K562 (cell line): ENCODE measurements around the gene NRSN2. TPM values are rescaled to one million over a fixed set of nuclear protein-coding genes. Genes with fewer than 3 reads are reported as not detected.

Source experiments
- BMI1 ChIP-seq: fragments of 150-350 bp; IDR thresholded peaks from 2 replicates; pipeline ENCODE4 v1.6.1; 2014; ENCODE audit warnings: low read length
- CHAMP1 ChIP-seq: fragments of 450-650 bp; IDR thresholded peaks from 2 replicates; pipeline ENCODE4 v1.6.1; 2016; ENCODE audit warnings: mild to moderate bottlenecking
- CREBBP ChIP-seq: IDR thresholded peaks from one replicate; pipeline ENCODE4 v1.6.1; 2012; ENCODE audit warnings: low read depth, mild to moderate bottlenecking, control low read depth, inconsistent platforms, low read length
- DMBX1 ChIP-seq: fragments of 250-450 bp; sonication (Bioruptor Pico); IDR thresholded peaks from 2 replicates; pipeline ENCODE4 v1.8.0; 2022; ENCODE audit warnings: inconsistent platforms, mild to moderate bottlenecking, moderate library complexity, borderline replicate concordance
- HLTF ChIP-seq: fragments of 450-650 bp; IDR thresholded peaks from 2 replicates; pipeline ENCODE4 v1.6.1; 2016
- MCM5 ChIP-seq: fragments of 450-650 bp; IDR thresholded peaks from 2 replicates; pipeline ENCODE4 v1.6.1; 2016; ENCODE audit warnings: low read depth
- PML ChIP-seq: IDR thresholded peaks from 2 replicates; pipeline ENCODE4 v1.6.1; 2012; ENCODE audit warnings: low read length, inconsistent platforms
- RHOXF2B ChIP-seq: fragments of 250-450 bp; sonication (Bioruptor Pico); conservative IDR thresholded peaks from 2 replicates; pipeline ENCODE4 v1.5.1; 2021
- SMC3 ChIP-seq: conservative IDR thresholded peaks from 2 replicates; pipeline ENCODE4 v1.6.1; 2011; ENCODE audit warnings: low read depth, low read length, improper control_type of control experiment; ENCODE audit not compliant: insufficient read depth
- ZHX1 ChIP-seq: fragments of 150-350 bp; conservative IDR thresholded peaks from 2 replicates; pipeline ENCODE4 v1.6.1; 2014; ENCODE audit warnings: low read length
- ZKSCAN3 ChIP-seq: fragments of 250-450 bp; sonication (Bioruptor Pico); IDR thresholded peaks from 2 replicates; pipeline ENCODE4 v1.4.0; 2020
- polyA plus RNA-seq, 8 experiments: library from polyadenylated mRNA; depleted of rRNA in 4 of 8; stranded (reverse) in 5 of 8; unstranded in 3 of 8; fragments of >200 nt; fragmentation: Nextera tagmentation in 2 of 8; fragmentation: Illumina TruSeq in 1 of 8; extraction: Ambion mirVana in 2 of 8; extraction: Trizol in 1 of 8; gene quantifications; 2 replicates each; pipeline versions ENCODE4 v1.2.1 to v1.2.3, GENCODE V29; 2011 to 2014; ENCODE audit warnings: inconsistent platforms in 1 of 8, missing spikeins in 1 of 8
- total RNA-seq, 7 experiments: library from RNA; depleted of rRNA in 6 of 7; stranded (reverse); fragments of >200 nt in 6 of 7; fragmentation: Illumina TruSeq in 2 of 7; extraction: Trizol in 2 of 7; gene quantifications; 2 replicates each; pipeline versions ENCODE4 v1.2.1 to v1.2.3, GENCODE V29; 2011 to 2021; ENCODE audit warnings: low replicate concordance in 1 of 7
- TF ChIP-seq, protein P1 (sequence below): sonication (generic); formaldehyde crosslinking; IDR thresholded peaks from 2 replicates; pipeline ENCODE4 v1.4.0; 2020; ENCODE audit warnings: mild to moderate bottlenecking, missing genetic modification reagents
- TF ChIP-seq, protein P2 (sequence below): sonication (generic); formaldehyde crosslinking; IDR thresholded peaks from 2 replicates; pipeline ENCODE4 v1.8.1; 2023; ENCODE audit warnings: missing genetic modification reagents, mild to moderate bottlenecking, borderline replicate concordance
- TF ChIP-seq, protein P3 (sequence below): fragments of 250-450 bp; sonication (Bioruptor Pico); IDR thresholded peaks from 2 replicates; pipeline ENCODE4 v1.4.0; 2020; ENCODE audit warnings: borderline replicate concordance

NRSN2 gene
- total and polyA plus RNA-seq, 9 of the 15 experiments (the other 6 are each of a cell fraction or from before 2014, with no cell fraction given) = 7.5 to 29.7 (median 11.1) TPM

DNA sequence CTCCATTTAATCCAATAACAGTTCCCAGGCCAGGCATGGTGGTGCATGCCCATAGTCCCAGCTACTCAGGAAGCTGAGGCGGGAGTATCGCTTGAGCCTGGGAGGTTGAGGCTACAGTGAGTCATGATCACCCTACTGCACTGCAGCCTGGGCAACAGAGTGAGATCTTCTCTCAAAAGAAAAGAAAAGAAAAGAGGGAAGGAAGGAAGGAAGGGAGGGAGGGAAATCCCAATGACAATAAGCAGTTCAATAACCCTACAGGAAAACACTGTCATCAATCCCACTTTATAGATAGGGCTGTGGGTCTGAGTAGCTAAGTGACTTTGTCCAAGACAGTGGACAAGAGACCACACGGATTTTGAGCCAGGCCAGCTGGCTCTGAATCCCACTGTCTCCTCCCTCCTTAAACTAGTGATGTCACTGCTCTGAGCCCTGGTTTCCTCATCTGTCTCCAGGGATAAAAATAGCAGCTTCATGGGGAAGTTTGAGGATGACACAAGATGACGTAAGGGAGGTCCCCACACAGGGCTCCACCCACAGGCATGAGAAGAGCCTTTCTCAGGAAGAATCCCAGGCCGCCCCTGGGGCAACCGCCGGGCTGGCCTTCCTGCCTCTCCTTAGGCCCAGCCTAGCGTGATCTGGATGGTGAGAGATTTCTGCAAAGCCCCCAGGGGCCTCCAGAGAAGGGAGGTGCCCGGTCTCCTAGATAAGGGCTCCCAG, 26.4 kb downstream of the NRSN2 start (continued):
- no peak for TF ChIP-seq CHAMP1
- no peak for TF ChIP-seq SMC3
- TF ChIP-seq, protein P1, sequence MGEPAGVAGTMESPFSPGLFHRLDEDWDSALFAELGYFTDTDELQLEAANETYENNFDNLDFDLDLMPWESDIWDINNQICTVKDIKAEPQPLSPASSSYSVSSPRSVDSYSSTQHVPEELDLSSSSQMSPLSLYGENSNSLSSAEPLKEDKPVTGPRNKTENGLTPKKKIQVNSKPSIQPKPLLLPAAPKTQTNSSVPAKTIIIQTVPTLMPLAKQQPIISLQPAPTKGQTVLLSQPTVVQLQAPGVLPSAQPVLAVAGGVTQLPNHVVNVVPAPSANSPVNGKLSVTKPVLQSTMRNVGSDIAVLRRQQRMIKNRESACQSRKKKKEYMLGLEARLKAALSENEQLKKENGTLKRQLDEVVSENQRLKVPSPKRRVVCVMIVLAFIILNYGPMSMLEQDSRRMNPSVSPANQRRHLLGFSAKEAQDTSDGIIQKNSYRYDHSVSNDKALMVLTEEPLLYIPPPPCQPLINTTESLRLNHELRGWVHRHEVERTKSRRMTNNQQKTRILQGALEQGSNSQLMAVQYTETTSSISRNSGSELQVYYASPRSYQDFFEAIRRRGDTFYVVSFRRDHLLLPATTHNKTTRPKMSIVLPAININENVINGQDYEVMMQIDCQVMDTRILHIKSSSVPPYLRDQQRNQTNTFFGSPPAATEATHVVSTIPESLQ (CRISPR knock-in tag) = no peak
- TF ChIP-seq ZKSCAN3 (CRISPR knock-in tag) = no peak
- TF ChIP-seq CREBBP = no peak
- TF ChIP-seq HLTF = no peak
- TF ChIP-seq BMI1 = no peak
- no peak for TF ChIP-seq PML
- TF ChIP-seq RHOXF2B (CRISPR knock-in tag) = no peak
- peak; percentile 81; the same call in 1 of the 2 replicates for TF ChIP-seq DMBX1 (CRISPR knock-in tag)
- TF ChIP-seq, protein P2, sequence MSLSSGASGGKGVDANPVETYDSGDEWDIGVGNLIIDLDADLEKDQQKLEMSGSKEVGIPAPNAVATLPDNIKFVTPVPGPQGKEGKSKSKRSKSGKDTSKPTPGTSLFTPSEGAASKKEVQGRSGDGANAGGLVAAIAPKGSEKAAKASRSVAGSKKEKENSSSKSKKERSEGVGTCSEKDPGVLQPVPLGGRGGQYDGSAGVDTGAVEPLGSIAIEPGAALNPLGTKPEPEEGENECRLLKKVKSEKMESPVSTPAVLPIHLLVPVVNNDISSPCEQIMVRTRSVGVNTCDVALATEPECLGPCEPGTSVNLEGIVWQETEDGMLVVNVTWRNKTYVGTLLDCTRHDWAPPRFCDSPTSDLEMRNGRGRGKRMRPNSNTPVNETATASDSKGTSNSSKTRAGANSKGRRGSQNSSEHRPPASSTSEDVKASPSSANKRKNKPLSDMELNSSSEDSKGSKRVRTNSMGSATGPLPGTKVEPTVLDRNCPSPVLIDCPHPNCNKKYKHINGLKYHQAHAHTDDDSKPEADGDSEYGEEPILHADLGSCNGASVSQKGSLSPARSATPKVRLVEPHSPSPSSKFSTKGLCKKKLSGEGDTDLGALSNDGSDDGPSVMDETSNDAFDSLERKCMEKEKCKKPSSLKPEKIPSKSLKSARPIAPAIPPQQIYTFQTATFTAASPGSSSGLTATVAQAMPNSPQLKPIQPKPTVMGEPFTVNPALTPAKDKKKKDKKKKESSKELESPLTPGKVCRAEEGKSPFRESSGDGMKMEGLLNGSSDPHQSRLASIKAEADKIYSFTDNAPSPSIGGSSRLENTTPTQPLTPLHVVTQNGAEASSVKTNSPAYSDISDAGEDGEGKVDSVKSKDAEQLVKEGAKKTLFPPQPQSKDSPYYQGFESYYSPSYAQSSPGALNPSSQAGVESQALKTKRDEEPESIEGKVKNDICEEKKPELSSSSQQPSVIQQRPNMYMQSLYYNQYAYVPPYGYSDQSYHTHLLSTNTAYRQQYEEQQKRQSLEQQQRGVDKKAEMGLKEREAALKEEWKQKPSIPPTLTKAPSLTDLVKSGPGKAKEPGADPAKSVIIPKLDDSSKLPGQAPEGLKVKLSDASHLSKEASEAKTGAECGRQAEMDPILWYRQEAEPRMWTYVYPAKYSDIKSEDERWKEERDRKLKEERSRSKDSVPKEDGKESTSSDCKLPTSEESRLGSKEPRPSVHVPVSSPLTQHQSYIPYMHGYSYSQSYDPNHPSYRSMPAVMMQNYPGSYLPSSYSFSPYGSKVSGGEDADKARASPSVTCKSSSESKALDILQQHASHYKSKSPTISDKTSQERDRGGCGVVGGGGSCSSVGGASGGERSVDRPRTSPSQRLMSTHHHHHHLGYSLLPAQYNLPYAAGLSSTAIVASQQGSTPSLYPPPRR (CRISPR knock-in tag) = 0 out of 2 replicates have a peak, but pooled peaks have one; percentile 73
- TF ChIP-seq ZHX1 = no peak
- TF ChIP-seq, protein P3, sequence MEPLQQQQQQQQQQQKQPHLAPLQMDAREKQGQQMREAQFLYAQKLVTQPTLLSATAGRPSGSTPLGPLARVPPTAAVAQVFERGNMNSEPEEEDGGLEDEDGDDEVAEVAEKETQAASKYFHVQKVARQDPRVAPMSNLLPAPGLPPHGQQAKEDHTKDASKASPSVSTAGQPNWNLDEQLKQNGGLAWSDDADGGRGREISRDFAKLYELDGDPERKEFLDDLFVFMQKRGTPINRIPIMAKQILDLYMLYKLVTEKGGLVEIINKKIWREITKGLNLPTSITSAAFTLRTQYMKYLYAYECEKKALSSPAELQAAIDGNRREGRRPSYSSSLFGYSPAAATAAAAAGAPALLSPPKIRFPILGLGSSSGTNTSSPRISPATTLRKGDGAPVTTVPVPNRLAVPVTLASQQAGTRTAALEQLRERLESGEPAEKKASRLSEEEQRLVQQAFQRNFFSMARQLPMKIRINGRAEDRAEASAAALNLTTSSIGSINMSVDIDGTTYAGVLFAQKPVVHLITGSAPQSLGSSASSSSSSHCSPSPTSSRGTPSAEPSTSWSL (CRISPR knock-in tag) = no peak
- TF ChIP-seq MCM5 = no peak
